SK-N-SH (cell line): Measurements from ENCODE around the gene MFAP3. TPM values are rescaled to one million over a fixed set of nuclear protein-coding genes. Genes with fewer than 3 reads are reported as not detected.

Experiments used
- CTCF ChIA-PET: fragments of 300-600, 350-600 bp; formaldehyde crosslinking; extraction: SDS; loops from one replicate; lab custom pipeline; 2021; lab: Yijun Ruan, JAX
- POLR2A ChIA-PET: fragments of 350-600 bp; sonication (Branson Sonifier 250); formaldehyde crosslinking; extraction: SDS; loops from one replicate; lab custom pipeline; 2020; ENCODE audit warnings: antibody characterized with exemption, inconsistent platforms; lab: Yijun Ruan, JAX
- DNase-seq: peaks from one replicate; pipeline ENCODE4 v3.0.0; 2012
- H2AFZ ChIP-seq: fragments of 200-600 bp; sonication (generic); 2 replicates; pipeline ENCODE4 v1.8.1; 2016; ENCODE audit warnings: antibody characterized with exemption, mild to moderate bottlenecking, low read depth
- H3F3A ChIP-seq: fragments of 200-600 bp; sonication (generic); replicated peaks from 2 replicates; pipeline ENCODE3; 2016; ENCODE audit warnings: antibody characterized with exemption, mild to moderate bottlenecking; ENCODE audit not compliant: insufficient read depth
- H3K27ac ChIP-seq, 2 experiments: fragments of 200-500 bp in 1 of 2; fragments of 200-600 bp in 1 of 2; sonication (Bioruptor generic) in 1 of 2; sonication (generic), shearing (Covaris generic) in 1 of 2; 2 replicates each; pipeline versions ENCODE4 v1.5.1 to v1.6.1; 2014 to 2016; ENCODE audit warnings: low read depth in 2 of 2, inconsistent platforms in 1 of 2, low read length in 1 of 2, mild to moderate bottlenecking in 1 of 2, mixed read lengths in 1 of 2
- H3K27me3 ChIP-seq: fragments of 200-600 bp; sonication (generic), shearing (Covaris generic); 2 replicates; pipeline ENCODE4 v1.6.1; 2016; ENCODE audit warnings: mixed run types; ENCODE audit not compliant: insufficient read depth
- H3K36me3 ChIP-seq, 2 experiments: fragments of 200-500 bp in 1 of 2; fragments of 200-600 bp in 1 of 2; sonication (Bioruptor generic) in 1 of 2; sonication (generic) in 1 of 2; replicated peaks in 1 of 2; 2 replicates each; pipeline versions ENCODE3 to v1.5.1; 2014 to 2016; ENCODE audit warnings: low read length in 1 of 2, mild to moderate bottlenecking in 1 of 2; ENCODE audit not compliant: insufficient read depth in 2 of 2, control insufficient read depth in 1 of 2
- H3K4me1 ChIP-seq, 2 experiments: fragments of 200-500 bp in 1 of 2; fragments of 200-600 bp in 1 of 2; sonication (Bioruptor generic) in 1 of 2; sonication (generic), shearing (Covaris generic) in 1 of 2; 2 replicates each; pipeline versions ENCODE4 v1.5.1 to v1.6.1; 2014 to 2016; ENCODE audit warnings: low read depth in 1 of 2, low read length in 1 of 2, mixed run types in 1 of 2; ENCODE audit not compliant: insufficient read depth in 2 of 2, control insufficient read depth in 1 of 2
- H3K4me2 ChIP-seq: fragments of 200-600 bp; sonication (generic), shearing (Covaris generic); 2 replicates; pipeline ENCODE4 v1.6.1; 2017; ENCODE audit warnings: mixed run types
- H3K4me3 ChIP-seq, 2 experiments: fragments of 200-500 bp in 1 of 2; fragments of 200-600 bp in 1 of 2; sonication (Bioruptor generic) in 1 of 2; sonication (generic), shearing (Covaris generic) in 1 of 2; 2 replicates each; pipeline versions ENCODE4 v1.5.1 to v1.8.1; 2014 to 2016; ENCODE audit warnings: low read depth in 2 of 2, inconsistent platforms in 1 of 2, low read length in 1 of 2, mild to moderate bottlenecking in 1 of 2, mixed read lengths in 1 of 2, moderate library complexity in 1 of 2
- H3K79me2 ChIP-seq: fragments of 200-600 bp; sonication (generic); 2 replicates; pipeline ENCODE4 v1.8.1; 2017; ENCODE audit warnings: mild to moderate bottlenecking; ENCODE audit not compliant: insufficient read depth
- H3K9ac ChIP-seq: fragments of 200-600 bp; sonication (generic); 2 replicates; pipeline ENCODE4 v1.6.1; 2017; ENCODE audit warnings: mixed run types
- H3K9me2 ChIP-seq: fragments of 200-600 bp; sonication (generic); 2 replicates; pipeline ENCODE4 v1.6.1; 2017; ENCODE audit warnings: mixed run types
- H3K9me3 ChIP-seq: fragments of 200-600 bp; sonication (generic); 2 replicates; pipeline ENCODE4 v1.6.1; 2017; ENCODE audit warnings: mixed run types, mild to moderate bottlenecking, moderate library complexity
- H4K20me1 ChIP-seq: fragments of 200-600 bp; sonication (generic); 2 replicates; pipeline ENCODE4 v1.6.1; 2017; ENCODE audit warnings: mild to moderate bottlenecking, mixed run types; ENCODE audit not compliant: insufficient read depth
- CHD2 ChIP-seq: fragments of 150-350 bp; IDR thresholded peaks from 2 replicates; pipeline ENCODE4 v1.6.1; 2018; ENCODE audit warnings: low read length; ENCODE audit not compliant: partially characterized antibody
- EP300 ChIP-seq, 2 experiments: IDR thresholded peaks; 2 replicates each; pipeline versions ENCODE4 v1.4.0 to v1.6.1; 2012; ENCODE audit warnings: borderline replicate concordance in 1 of 2, low read depth in 1 of 2, low read length in 1 of 2
- FOSL2 ChIP-seq: IDR thresholded peaks from 2 replicates; pipeline ENCODE4 v1.4.0; 2012; ENCODE audit warnings: low read depth, mild to moderate bottlenecking, moderate library complexity, borderline replicate concordance
- GABPA ChIP-seq: IDR thresholded peaks from 2 replicates; pipeline ENCODE4 v1.4.0; 2012; ENCODE audit warnings: low read depth, mild to moderate bottlenecking
- GATA2 ChIP-seq: sonication (generic); formaldehyde crosslinking; IDR thresholded peaks from 2 replicates; pipeline ENCODE4 v1.5.0; 2020; ENCODE audit warnings: mild to moderate bottlenecking, missing genetic modification reagents
- MXI1 ChIP-seq: IDR thresholded peaks from 2 replicates; pipeline ENCODE4 v1.6.1; 2012; ENCODE audit warnings: mild to moderate bottlenecking, low read depth, low read length, improper control_type of control experiment
- NRF1 ChIP-seq: IDR thresholded peaks from 2 replicates; pipeline ENCODE4 v1.6.1; 2012; ENCODE audit warnings: low read depth, mild to moderate bottlenecking, low read length
- POLR2AphosphoS5 ChIP-seq: IDR thresholded peaks from 2 replicates; pipeline ENCODE4 v1.6.1; 2012; ENCODE audit warnings: low read depth, low read length
- RAD21 ChIP-seq: IDR thresholded peaks from 2 replicates; pipeline ENCODE4 v1.6.1; 2012; ENCODE audit warnings: mild to moderate bottlenecking, low read length
- SIN3A ChIP-seq: IDR thresholded peaks from 2 replicates; pipeline ENCODE4 v1.6.1; 2012; ENCODE audit warnings: low read depth, mild to moderate bottlenecking, low read length, moderate library complexity, borderline replicate concordance
- TAF1 ChIP-seq: IDR thresholded peaks from 2 replicates; pipeline ENCODE4 v1.6.1; 2012; ENCODE audit warnings: low read depth, mild to moderate bottlenecking, low read length, moderate library complexity, borderline replicate concordance
- TCF12 ChIP-seq: IDR thresholded peaks from 2 replicates; pipeline ENCODE4 v1.4.0; 2012
- YY1 ChIP-seq: IDR thresholded peaks from 2 replicates; pipeline ENCODE4 v1.4.0; 2012; ENCODE audit warnings: low read depth, mild to moderate bottlenecking
- WGBS: methylation state at CpG from one replicate; pipeline ENCODE4 v1.1.6; 2017; ENCODE audit warnings: low lambda C conversion rate; 5-methylcytosine and 5-hydroxymethylcytosine counted together
- polyA plus RNA-seq, 3 experiments: library from polyadenylated mRNA; depleted of rRNA; stranded (reverse); fragments of >200 nt; gene quantifications; 2 replicates each; pipeline ENCODE4 v1.2.3, GENCODE V29; 2012
- TF ChIP-seq, protein P1 (sequence below): IDR thresholded peaks from 2 replicates; pipeline ENCODE4 v1.6.1; 2012; ENCODE audit warnings: mild to moderate bottlenecking, low read depth, low read length, moderate library complexity
- TF ChIP-seq, protein P2 (sequence below): IDR thresholded peaks from 2 replicates; pipeline ENCODE4; 2012
- TF ChIP-seq, protein P3 (sequence below): IDR thresholded peaks from 2 replicates; pipeline ENCODE4 v1.4.0; 2012; ENCODE audit warnings: low read depth
- TF ChIP-seq, protein P4 (sequence below): fragments of 150-350 bp; IDR thresholded peaks from 2 replicates; pipeline ENCODE4 v1.6.1; 2017; ENCODE audit warnings: antibody characterized with exemption, low read length, low read depth, borderline replicate concordance
- TF ChIP-seq, protein P5 (sequence below): IDR thresholded peaks from 2 replicates; pipeline ENCODE4 v1.4.0; 2012; ENCODE audit warnings: low read depth, borderline replicate concordance
- TF ChIP-seq, protein P6 (sequence below): fragments of 200-600 bp; sonication (generic); IDR thresholded peaks from 2 replicates; pipeline ENCODE4 v1.6.1; 2017; ENCODE audit warnings: antibody characterized with exemption, mild to moderate bottlenecking, moderate library complexity

MFAP3 gene
- polyA plus RNA-seq, 1 of the 3 experiments (the other 2 are of a cell fraction) = 16.0 TPM

DNA sequence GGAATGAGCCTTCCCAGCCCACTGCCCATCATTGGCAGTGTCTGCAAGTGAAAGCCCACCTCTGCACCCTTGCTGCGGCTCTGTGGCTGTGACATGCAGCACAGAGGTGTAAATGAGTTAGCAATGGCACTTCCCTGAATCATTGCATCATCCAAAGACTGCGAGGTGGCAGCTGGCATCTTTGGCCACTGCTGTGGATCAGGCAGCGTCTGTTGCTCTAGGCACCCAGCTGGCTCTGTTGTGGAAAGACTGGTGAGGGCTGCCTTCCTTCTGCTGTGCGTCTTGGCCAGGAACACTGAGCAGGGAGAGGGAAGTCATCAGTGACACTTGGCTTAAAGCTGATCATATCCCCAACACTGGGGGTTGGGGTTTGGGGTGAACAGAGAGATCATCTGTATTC lies 64.5 kb downstream of the MFAP3 start:
- Histone ChIP-seq H3K4me2 (no peak overlapping the region), H3K9ac (no peak overlapping the region), H3K27me3 (no peaks in the 10 kb centered on the region), H3K27ac (no peak overlapping the region), H3K79me2 (no peaks in the 10 kb centered on the region), H3F3A (no peaks in the 10 kb centered on the region), H2AFZ (no peak overlapping the region), H3K4me3 (no peak overlapping the region)
- 44% methylated on average over 4 of the region's 4 CpGs for WGBS
- CTCF ChIA-PET = interaction anchor here (2.0 kb wide), 1 partner anchor 302 kb away, joined by 7 read pairs; no protein-coding TSS in a partner anchor
- no peak for DNase-seq
- TF ChIP-seq SIN3A (no peak), MXI1 (no peak), FOSL2 (no peak), TAF1 (no peak), NRF1 (no peak), GATA2 (CRISPR knock-in tag) (no peak), YY1 (no peak), EP300 (IDR thresholded peaks at IDR 0.05; ENCODE audit: borderline replicate concordance in 1 of 2, low read depth in 1 of 2, low read length in 1 of 2) (no peak), CHD2 (no peak), TCF12 (no peak), GABPA (no peak), POLR2AphosphoS5 (no peak), RAD21 (no peak)
- TF ChIP-seq, protein P1, sequence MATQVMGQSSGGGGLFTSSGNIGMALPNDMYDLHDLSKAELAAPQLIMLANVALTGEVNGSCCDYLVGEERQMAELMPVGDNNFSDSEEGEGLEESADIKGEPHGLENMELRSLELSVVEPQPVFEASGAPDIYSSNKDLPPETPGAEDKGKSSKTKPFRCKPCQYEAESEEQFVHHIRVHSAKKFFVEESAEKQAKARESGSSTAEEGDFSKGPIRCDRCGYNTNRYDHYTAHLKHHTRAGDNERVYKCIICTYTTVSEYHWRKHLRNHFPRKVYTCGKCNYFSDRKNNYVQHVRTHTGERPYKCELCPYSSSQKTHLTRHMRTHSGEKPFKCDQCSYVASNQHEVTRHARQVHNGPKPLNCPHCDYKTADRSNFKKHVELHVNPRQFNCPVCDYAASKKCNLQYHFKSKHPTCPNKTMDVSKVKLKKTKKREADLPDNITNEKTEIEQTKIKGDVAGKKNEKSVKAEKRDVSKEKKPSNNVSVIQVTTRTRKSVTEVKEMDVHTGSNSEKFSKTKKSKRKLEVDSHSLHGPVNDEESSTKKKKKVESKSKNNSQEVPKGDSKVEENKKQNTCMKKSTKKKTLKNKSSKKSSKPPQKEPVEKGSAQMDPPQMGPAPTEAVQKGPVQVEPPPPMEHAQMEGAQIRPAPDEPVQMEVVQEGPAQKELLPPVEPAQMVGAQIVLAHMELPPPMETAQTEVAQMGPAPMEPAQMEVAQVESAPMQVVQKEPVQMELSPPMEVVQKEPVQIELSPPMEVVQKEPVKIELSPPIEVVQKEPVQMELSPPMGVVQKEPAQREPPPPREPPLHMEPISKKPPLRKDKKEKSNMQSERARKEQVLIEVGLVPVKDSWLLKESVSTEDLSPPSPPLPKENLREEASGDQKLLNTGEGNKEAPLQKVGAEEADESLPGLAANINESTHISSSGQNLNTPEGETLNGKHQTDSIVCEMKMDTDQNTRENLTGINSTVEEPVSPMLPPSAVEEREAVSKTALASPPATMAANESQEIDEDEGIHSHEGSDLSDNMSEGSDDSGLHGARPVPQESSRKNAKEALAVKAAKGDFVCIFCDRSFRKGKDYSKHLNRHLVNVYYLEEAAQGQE = no peak
- TF ChIP-seq, protein P2, sequence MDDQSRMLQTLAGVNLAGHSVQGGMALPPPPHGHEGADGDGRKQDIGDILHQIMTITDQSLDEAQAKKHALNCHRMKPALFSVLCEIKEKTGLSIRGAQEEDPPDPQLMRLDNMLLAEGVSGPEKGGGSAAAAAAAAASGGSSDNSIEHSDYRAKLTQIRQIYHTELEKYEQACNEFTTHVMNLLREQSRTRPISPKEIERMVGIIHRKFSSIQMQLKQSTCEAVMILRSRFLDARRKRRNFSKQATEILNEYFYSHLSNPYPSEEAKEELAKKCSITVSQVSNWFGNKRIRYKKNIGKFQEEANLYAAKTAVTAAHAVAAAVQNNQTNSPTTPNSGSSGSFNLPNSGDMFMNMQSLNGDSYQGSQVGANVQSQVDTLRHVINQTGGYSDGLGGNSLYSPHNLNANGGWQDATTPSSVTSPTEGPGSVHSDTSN = no peak
- TF ChIP-seq, protein P3, sequence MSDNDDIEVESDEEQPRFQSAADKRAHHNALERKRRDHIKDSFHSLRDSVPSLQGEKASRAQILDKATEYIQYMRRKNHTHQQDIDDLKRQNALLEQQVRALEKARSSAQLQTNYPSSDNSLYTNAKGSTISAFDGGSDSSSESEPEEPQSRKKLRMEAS = no peak
- TF ChIP-seq, protein P4, sequence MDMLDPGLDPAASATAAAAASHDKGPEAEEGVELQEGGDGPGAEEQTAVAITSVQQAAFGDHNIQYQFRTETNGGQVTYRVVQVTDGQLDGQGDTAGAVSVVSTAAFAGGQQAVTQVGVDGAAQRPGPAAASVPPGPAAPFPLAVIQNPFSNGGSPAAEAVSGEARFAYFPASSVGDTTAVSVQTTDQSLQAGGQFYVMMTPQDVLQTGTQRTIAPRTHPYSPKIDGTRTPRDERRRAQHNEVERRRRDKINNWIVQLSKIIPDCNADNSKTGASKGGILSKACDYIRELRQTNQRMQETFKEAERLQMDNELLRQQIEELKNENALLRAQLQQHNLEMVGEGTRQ = no peak
- TF ChIP-seq, protein P5, sequence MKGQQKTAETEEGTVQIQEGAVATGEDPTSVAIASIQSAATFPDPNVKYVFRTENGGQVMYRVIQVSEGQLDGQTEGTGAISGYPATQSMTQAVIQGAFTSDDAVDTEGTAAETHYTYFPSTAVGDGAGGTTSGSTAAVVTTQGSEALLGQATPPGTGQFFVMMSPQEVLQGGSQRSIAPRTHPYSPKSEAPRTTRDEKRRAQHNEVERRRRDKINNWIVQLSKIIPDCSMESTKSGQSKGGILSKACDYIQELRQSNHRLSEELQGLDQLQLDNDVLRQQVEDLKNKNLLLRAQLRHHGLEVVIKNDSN = no peak
- TF ChIP-seq, protein P6, sequence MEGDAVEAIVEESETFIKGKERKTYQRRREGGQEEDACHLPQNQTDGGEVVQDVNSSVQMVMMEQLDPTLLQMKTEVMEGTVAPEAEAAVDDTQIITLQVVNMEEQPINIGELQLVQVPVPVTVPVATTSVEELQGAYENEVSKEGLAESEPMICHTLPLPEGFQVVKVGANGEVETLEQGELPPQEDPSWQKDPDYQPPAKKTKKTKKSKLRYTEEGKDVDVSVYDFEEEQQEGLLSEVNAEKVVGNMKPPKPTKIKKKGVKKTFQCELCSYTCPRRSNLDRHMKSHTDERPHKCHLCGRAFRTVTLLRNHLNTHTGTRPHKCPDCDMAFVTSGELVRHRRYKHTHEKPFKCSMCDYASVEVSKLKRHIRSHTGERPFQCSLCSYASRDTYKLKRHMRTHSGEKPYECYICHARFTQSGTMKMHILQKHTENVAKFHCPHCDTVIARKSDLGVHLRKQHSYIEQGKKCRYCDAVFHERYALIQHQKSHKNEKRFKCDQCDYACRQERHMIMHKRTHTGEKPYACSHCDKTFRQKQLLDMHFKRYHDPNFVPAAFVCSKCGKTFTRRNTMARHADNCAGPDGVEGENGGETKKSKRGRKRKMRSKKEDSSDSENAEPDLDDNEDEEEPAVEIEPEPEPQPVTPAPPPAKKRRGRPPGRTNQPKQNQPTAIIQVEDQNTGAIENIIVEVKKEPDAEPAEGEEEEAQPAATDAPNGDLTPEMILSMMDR = no peak
- TF ChIP-seq, all 33 proteins: peak for 0
- no peaks in the 10 kb centered on the region for H3K9me3 ChIP-seq
- no peaks in the 10 kb centered on the region for H4K20me1 ChIP-seq
- H3K36me3 ChIP-seq = no peaks in the 10 kb centered on the region
- POLR2A ChIA-PET = no interaction called here
- no peaks in the 10 kb centered on the region for H3K9me2 ChIP-seq
- peaks cover 0 to 5% of the 10 kb centered on the region in 2 experiments; a peak in 1 of 4 replicates for H3K4me1 ChIP-seq
